Inflammatory macrophage (primary cell): ENCODE measurements around the gene ABCB8.
"Not testable (repeated sequence)": the region's sequence is repeated elsewhere in the genome, so short reads cannot be mapped to it uniquely, and the experiment has no call there.

ENCODE experiments used
- DNase-seq, 2 donors: peaks; one replicate each; pipeline ENCODE4 v3.0.0-alpha.2; 2020 to 2022

ABCB8 gene

GRCh38 chr7:151035026-151035717, 6.9 kb downstream of the ABCB8 start:
- peak; percentile 83 to 93 for DNase-seq

DNA sequence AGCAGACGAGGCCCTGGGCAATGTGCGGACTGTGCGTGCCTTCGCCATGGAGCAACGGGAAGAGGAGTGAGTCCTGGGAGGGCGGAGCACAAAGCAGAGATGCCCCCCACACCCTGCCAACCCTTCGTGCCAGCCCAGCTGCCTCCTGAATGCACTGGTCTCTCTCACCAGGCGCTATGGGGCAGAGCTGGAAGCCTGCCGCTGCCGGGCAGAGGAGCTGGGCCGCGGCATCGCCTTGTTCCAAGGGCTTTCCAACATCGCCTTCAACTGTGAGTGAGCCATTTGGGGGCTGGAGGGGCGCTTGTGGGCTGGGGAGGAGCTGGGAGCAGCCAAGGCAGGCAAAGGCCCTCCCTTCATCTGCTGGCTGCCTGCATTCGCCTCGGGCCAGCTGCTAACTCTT, 7.7 kb downstream of the ABCB8 start:
- no peak for DNase-seq

DNA sequence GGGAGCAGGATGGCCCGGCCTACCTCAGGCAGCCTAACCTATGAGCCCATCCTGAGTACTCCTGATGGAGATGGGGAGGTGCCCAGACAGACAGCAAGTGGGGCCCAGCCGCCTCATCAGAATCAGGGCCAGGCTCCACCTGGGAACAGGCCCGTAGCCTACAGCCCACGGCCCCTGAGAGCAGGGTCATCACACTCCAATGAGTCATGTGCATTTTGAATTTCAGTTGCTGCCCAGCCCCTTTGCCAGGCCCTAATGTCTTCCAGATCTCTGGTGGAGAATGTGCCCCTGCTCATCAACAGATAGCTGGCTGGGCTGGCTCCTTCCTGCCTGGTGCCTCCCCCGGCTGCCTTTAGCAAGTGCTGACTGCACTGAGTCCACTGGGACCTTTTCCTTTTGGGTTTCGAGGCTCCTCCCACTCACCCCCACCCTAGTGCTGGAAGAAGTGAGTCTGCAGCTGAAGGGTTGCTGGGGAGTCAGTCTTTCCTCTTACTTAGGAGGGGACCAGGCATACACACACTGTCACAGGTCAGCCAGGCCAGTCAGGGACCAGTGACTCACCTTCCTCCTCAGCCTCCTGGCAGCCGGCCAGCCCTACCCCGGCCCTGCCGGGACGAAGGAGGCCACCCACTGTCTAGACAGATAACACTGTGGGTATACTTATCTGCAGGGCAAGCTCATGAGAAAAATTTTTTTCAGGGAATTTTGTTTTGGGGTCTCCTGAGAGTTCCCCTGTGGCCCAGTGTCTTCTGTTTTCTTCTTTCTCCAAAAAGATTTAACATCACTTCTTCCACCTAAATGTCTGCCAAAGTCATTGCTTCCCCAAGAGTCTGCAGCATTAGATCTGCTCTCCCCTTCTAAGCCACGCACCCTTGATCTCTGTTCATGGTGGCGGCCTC, 10.9 kb downstream of the ABCB8 start:
- peak; percentile 90 to 98 for DNase-seq

- DNase-seq, result peak; percentile 60 to 88
These were observed 11.7 kb downstream of the ABCB8 start for GRCh38 chr7:151039850-151040548.

DNA sequence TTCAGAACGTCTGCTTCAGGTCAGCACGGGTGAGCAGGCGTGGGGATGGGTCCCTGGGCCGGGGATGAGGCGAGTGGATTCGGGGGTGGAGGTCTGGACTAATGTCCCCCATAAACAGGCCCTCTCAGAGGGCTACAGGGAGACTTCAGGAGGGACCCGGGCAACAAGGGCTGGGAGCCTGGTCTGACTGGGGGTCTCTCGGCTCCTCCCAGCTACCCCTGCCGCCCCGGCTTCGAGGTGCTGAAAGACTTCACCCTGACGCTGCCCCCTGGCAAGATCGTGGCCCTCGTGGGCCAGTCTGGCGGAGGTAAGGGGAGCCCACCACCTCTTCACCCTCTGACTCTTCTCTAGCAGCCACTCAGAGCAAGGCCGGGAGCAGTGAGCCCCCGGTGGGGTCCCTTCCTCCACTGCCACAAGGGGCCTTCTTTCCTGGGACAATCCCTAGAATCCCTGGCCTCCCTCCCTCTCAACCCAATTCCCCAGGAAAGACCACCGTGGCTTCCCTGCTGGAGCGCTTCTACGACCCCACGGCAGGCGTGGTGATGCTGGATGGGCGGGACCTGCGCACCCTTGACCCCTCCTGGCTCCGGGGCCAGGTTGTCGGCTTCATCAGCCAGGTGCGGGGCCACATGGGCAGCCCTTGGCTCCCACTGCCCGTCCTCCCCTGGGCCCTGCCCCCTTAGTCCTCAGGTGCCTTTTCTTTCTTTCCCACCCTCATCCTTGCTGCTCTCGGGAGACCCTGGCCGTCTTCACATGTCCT, 12.5 kb downstream of the ABCB8 start:
- DNase-seq, result no peak

- DNase-seq, result not testable (repeated sequence)
These were observed 15.2 kb downstream of the ABCB8 start for GRCh38 chr7:151043449-151043848.

GRCh38 chr7:151043959-151044358, 15.7 kb downstream of the ABCB8 start:
- DNase-seq, result no peak

DNA sequence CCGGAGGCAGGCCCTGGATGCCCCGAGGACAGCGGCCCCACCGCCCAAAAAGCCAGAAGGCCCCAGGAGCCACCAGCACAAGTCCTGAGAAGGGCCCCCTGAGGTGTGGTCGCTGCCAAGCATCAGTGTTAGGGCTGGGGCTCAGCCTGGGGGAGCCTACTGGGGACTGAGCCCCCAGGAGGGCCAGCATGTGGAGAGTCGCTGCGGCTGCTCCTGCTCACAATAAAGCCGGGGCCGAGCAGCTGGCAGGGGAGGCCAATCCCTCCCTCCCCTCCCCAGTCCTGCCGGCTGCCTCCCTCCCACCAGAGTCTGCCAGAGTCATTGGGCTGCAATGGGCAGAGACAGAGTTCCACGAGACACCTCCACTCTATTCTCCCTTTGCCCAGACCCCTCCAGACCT, 17.0 kb downstream of the ABCB8 start:
- DNase-seq, result no peak

DNA sequence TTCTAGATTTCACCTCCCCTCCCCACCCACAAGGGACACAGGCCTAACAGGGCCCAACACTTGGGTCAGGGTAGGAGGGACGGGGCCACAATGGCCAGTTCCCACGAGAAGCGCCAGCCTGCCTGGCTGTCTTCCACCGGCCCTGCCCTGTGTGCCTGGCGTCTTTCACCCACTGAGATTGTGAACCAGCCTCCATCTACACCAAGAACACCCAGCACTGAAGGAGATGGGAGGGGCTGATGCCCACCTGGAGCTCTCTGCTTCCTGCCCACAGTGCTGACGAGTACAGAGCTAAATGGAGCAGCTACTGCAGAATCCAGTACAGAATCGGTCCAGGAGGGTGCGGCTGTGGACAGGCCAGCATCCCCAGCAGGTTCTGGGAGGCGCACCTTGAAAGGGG, 17.7 kb downstream of the ABCB8 start:
- DNase-seq, result no peak

DNA sequence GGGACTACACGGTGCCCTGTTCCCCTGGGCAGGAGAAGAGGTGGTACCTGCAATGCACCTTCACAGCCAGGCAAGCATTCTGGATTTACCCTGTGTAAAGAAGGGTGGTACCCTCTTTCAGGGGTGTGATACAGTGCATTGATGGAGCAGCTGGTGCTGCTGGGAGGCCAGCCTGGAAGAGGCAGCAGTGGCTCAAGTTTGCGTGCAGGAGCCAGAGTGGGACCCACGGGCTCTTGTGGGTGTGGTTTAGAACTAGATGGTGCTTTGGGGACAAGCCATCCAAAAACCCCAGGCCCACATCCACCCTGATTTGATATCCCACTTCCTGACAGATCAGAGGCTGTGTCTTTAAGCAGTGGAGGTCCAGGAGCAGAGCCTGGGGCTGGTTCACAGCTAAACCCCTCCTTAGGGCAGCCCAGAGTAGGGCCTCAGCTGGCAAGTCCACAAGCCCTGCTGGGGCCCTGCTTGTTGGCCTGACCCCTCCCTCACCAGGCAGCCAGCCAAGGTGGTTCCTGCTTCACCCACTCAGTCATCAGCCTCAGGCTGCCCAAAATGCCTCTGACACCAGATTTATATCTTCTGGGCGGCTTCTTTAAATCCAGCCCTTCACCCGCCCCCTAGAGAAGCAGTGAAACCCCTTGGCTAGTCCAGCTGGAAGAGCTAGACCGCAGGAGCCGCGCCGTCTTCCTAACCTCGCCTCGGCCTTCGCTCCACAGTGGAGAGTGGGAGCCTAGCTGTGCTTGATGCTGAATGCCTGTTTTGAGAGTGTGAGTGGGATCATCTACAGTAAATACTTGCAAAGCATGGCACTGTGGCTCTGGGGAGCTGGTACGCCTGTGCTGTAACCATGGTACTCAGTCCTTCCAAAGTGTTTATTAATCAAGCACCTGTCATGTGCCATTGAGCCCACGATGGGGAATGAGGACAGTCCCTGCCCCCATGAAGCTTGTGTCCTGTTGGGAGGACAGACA, 18.6 kb downstream of the ABCB8 start:
- peak in 1 of 2 donors; percentile 49 for DNase-seq

GRCh38 chr7:151047976-151048815, 19.9 kb downstream of the ABCB8 start, which contains the start of gene ASIC3:
Gene ASIC3 (plus strand): TSS chr7:151048531. CDS start chr7:151048886, 355 bp downstream.
- no peak for DNase-seq

- DNase-seq, result no peak
These were observed 20.7 kb downstream of the ABCB8 start for GRCh38 chr7:151048911-151049463.

- peak; percentile 46 to 64 for DNase-seq
These were observed 22.9 kb downstream of the ABCB8 start for GRCh38 chr7:151051108-151051507.

- peak; percentile 60 to 79 for DNase-seq
These were observed 24.8 kb downstream of the ABCB8 start for GRCh38 chr7:151053096-151053495.

DNA sequence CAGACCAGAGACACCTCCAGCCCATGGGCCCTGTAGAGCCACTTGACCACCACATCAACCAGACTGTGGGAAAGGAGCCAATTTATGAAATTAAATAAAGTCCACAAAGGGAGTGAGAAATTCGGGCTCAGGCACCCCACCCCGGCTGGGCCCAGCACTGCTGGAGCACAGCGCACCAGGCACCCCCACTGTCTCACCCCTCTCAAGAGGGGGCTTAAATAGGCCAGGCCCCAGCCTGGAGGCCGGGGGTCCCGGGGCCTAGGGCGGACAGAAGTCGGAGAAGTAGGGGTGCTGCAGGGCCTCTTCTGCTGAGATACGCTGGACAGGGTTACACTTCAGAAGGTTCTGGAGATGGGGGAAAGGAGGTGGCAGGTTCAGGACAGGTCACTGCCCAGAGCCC, 25.5 kb downstream of the ABCB8 start:
- DNase-seq, result no peak

DNA sequence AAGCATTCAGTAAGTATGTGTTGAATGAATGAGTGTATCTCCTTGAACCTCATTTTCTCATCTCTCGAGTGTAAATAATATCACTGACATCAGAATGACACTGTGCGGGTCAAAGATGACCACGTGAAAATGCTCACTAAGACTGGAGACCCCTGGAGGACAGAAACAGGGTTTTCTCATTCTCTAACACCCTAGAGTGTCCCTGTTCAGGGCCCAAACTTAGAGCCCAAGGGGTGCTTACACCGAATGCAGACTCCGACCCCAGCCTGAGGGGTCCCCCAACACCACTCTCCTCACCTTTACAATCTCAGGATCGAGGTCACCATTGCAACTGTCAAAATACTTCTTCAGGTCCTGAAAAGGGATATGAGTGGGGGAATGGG, 28.0 kb downstream of the ABCB8 start:
- DNase-seq, result no peak

DNA sequence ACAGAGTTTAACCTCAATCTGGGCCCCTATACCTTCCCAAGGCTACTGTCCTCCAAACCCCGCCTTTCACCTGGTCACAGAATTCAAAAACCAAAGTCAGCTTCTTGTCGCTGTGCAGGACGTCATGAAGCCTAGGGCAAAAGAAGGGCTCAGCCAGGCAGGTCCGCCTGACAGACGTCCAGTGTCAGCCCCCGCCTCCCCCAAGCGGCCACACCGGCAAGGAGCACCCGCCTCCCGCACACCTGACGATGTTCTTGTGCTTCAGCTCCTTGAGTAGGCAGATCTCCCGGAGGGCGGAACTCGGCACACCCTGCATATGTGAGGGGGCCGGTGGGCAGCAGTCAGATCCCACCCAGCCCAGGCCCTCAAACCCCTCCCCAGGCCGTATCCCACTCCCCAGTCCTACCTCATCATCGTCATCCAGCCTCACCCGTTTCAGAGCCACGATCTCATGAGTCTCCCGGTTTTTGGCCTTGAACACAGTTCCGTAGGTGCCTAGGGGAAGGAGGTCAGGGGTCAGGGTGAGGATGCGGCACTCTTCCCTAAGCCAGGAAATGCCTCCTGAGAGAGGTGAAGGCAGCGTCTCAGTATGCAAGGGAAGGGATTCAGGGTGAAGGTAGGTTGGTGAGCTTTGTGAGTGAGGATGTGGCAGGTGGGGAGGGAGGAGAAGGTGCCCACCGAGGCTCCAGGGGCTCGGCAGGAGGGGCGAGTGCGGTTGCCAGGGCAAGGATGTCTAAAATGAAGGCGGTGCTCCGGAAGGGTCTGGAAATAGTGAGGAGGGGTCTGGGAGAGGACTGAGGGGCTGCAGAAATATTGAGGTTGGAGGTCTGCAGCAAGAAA, 28.6 kb downstream of the ABCB8 start:
- DNase-seq, result no peak

DNA sequence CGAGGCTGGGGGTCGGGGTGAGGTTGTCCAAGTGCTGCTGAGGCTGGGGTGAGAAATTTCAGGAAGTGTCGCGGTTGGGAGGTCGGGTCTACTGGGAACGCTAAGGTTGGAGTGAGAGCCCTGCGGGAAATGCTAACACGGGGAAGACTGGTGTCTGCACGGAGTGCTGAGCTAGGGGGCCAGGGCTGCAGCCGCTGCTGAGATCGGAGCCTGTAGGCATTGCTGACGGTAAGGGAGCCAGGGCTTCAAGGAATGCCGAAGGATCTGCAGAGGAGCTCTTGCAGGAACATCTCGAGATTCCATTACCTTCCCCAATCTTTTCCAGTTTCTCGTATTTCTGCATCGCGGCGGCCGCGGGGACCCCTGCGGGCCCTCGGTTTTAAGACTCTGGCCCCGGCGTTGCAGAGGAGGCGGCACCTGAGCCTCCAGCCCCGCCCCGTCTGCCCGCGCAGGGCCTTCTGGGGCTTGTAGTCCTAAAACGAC, 29.3 kb downstream of the ABCB8 start, which contains the start of gene CDK5:
Gene CDK5 (minus strand): TSS at position 392 of the 483 bp plus-strand sequence. CDS start 49 bp downstream, at position 343.
- DNase-seq, result peak in 1 of 2 donors; percentile 27
